GM12878 (cell line): ENCODE data around the gene NCAPD2. TPM values are rescaled to one million over a fixed set of nuclear protein-coding genes. Genes with fewer than 3 reads are reported as not detected.

Experiments used
- ATF3 ChIP-seq: IDR thresholded peaks from 2 replicates; pipeline ENCODE4 v1.6.1; 2011; ENCODE audit warnings: low read depth, mild to moderate bottlenecking, low read length, moderate library complexity, borderline replicate concordance; ENCODE audit errors: extremely low read depth
- CHD4 ChIP-seq: fragments of 200-600 bp; sonication (generic); IDR thresholded peaks from 2 replicates; pipeline ENCODE4 v1.6.1; 2016; ENCODE audit warnings: mild to moderate bottlenecking
- CTCF ChIP-seq, 3 experiments: IDR thresholded peaks in 2 of 3; conservative IDR thresholded peaks in 1 of 3; 2 replicates each; pipeline ENCODE4 v1.5.1; 2011; ENCODE audit warnings: low read depth in 3 of 3, low read length in 3 of 3, mild to moderate bottlenecking in 3 of 3, control low read depth in 2 of 3, moderate library complexity in 2 of 3, inconsistent platforms in 1 of 3, mixed read lengths in 1 of 3; ENCODE audit not compliant: control insufficient read depth in 2 of 3, insufficient read depth in 1 of 3; ENCODE audit errors: extremely low read depth in 1 of 3
- MEF2A ChIP-seq: IDR thresholded peaks from 2 replicates; pipeline ENCODE4 v1.6.1; 2011; ENCODE audit warnings: low read depth, mild to moderate bottlenecking, low read length, moderate library complexity; ENCODE audit not compliant: insufficient read depth
- PKNOX1 ChIP-seq: fragments of 450-650 bp; IDR thresholded peaks from 2 replicates; pipeline ENCODE4 v1.6.1; 2016; ENCODE audit warnings: mild to moderate bottlenecking
- RAD21 ChIP-seq: IDR thresholded peaks from 2 replicates; pipeline ENCODE4 v1.6.1; 2011; ENCODE audit warnings: mild to moderate bottlenecking, low read depth, low read length, moderate library complexity; ENCODE audit not compliant: insufficient read depth
- RELA ChIP-seq: fragments of 450-650 bp; IDR thresholded peaks from 2 replicates; pipeline ENCODE4 v1.8.0; 2014; ENCODE audit warnings: borderline replicate concordance; ENCODE audit not compliant: partially characterized antibody
- STAT1 ChIP-seq: fragments of 450-650 bp; conservative IDR thresholded peaks from 2 replicates; pipeline ENCODE4 v1.6.1; 2014; ENCODE audit warnings: antibody characterized with exemption, mild to moderate bottlenecking
- YY1 ChIP-seq: IDR thresholded peaks from 2 replicates; pipeline ENCODE4 v1.6.1; 2011; ENCODE audit warnings: low read depth, mild to moderate bottlenecking, low read length
- ZNF687 ChIP-seq: fragments of 450-650 bp; IDR thresholded peaks from 2 replicates; pipeline ENCODE4 v1.6.1; 2017; ENCODE audit warnings: mild to moderate bottlenecking, moderate library complexity
- polyA plus RNA-seq, 11 experiments: library from polyadenylated mRNA; depleted of rRNA in 4 of 11; unstranded in 6 of 11; stranded (reverse) in 5 of 11; fragments of >200 nt; fragmentation: Nextera tagmentation in 4 of 11; fragmentation: Illumina TruSeq in 1 of 11; extraction: Ambion mirVana in 4 of 11; extraction: Trizol in 1 of 11; gene quantifications; 1 replicate in 1 of 11; 2 replicates in 10 of 11; pipeline versions ENCODE4 v1.2.1 to v1.2.3, GENCODE V29; 2011 to 2016; ENCODE audit warnings: inconsistent platforms in 2 of 11, missing spikeins in 2 of 11, low read depth in 1 of 11
- total RNA-seq, 4 experiments: library from RNA; depleted of rRNA in 3 of 4; stranded (reverse); fragments of >200 nt in 3 of 4; fragmentation: Illumina TruSeq in 1 of 4; extraction: Trizol in 1 of 4; gene quantifications; 2 replicates each; pipeline versions ENCODE4 v1.2.1 to v1.2.3, GENCODE V29; 2013 to 2021

NCAPD2 gene
- total and polyA plus RNA-seq, 10 of the 15 experiments (the other 5 are each of a cell fraction or from before 2014, with no cell fraction given), result 24.2 to 160 (median 110) TPM

GRCh38 chr12:6465467-6466183, 28.3 kb upstream of the NCAPD2 start (continued):
- TF ChIP-seq ZNF687 (0 out of 2 replicates have a peak, but pooled peaks have one; percentile 14), CTCF (IDR thresholded peaks at IDR 0.05 in 2 of 3, conservative IDR thresholded peaks at IDR 0.05 in 1 of 3; ENCODE audit: control insufficient read depth in 2 of 3, extremely low read depth in 1 of 3, insufficient read depth in 1 of 3, low read depth in 3 of 3, low read length in 3 of 3) (peak; percentile 88 to 94 (median 93)), YY1 (peak; percentile 66; the same call in 1 of the 2 replicates), RAD21 (peak; percentile 100), STAT1 (0 out of 2 replicates have a peak, but pooled peaks have one; percentile 32), RELA (peak; percentile 9), CHD4 (no peak), PKNOX1 (no peak), ATF3 (no peak), MEF2A (no peak)
- TF ChIP-seq, all 136 proteins: peak for 13
